ENCODE results near the gene NR2F1-AS1.

The NR2F1-AS1 gene

DNA sequence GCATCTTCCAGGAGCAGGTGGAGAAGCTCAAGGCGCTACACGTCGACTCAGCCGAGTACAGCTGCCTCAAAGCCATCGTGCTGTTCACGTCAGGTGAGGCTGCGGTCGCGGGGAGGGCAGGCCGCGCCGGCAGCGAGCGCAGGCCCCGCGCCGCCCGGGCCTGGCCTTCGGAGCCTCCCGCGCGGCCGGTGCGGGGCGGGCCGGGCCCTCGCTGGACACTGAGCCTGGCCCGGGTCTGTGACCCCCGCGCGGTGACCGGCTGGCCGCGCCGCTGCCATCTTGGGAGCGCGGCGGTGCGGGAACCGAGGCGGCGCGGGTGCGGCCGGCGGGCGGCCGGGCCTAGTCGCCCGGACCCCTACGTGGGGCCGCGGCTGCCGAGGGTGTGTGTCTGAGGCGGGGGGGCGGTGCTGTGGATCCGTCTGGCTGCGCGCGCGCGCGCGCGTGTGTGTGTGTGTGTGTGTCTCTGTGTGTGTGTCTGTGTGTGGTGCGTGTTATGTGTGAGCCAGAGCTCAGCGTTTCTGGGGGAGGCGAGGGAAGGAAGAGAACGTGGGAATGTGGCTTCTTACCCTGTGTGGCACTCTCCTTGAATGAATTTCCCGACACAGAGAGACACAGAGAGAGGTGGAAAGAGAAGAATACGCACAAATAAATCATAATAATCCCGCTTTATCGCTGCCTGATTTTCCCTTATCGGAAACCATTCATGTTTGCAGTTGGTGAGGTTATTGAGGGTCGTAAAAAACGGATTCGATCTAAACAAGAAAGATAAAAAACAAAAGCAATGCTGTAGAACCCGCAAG lies 7.5 kb upstream of the NR2F1-AS1 start:
- peak overlapping the region; percentile 90 for H3K27ac Mint-ChIP-seq
- peaks cover 8 to 13% of the 10 kb centered on the region in 2 donors for H3K36me3 Mint-ChIP-seq
- peaks cover 4% of the 10 kb centered on the region in 2 donors for H3K9me3 Mint-ChIP-seq
- peak overlapping the region; percentile 71 to 76 for H3K4me3 Mint-ChIP-seq
- peaks cover 13 to 23% of the 10 kb centered on the region in 2 donors for H3K4me1 Mint-ChIP-seq
- peaks cover 51 to 56% of the 10 kb centered on the region in 2 donors for H3K27me3 Mint-ChIP-seq
- ATAC-seq (replicated peaks) (no peak), DNase-seq (no peak)

DNA sequence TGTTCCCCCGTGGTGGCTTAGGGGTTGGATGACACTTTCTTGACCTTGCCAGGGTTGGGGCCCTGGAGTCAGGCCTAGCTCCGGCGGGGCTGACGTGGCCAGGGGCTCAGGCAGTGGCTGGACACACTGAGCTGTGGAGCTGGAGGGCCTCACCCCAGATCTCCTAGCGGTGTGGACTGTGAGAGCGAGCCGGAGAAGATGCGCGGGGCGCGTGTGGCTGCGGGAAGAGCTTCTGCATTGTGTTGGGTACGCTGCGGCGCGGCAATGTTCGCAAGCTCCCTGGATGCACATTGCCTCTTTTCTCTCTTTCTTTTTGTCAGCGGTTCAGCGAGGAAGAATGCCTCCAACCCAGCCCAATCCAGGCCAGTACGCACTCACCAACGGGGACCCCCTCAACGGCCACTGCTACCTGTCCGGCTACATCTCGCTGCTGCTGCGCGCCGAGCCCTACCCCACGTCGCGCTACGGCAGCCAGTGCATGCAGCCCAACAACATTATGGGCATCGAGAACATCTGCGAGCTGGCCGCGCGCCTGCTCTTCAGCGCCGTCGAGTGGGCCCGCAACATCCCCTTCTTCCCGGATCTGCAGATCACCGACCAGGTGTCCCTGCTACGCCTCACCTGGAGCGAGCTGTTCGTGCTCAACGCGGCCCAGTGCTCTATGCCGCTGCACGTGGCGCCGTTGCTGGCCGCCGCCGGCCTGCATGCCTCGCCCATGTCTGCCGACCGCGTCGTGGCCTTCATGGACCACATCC lies 6.8 kb upstream of the NR2F1-AS1 start:
- H3K27ac Mint-ChIP-seq: peak overlapping the region; percentile 88
- ATAC-seq (replicated peaks) (no peak), DNase-seq (no peak)
- peak overlapping the region; percentile 3 to 46 for H3K4me3 Mint-ChIP-seq
- H3K27me3 Mint-ChIP-seq: peaks cover 48 to 51% of the 10 kb centered on the region in 2 donors
- H3K36me3 Mint-ChIP-seq: peaks cover 8 to 13% of the 10 kb centered on the region in 2 donors
- H3K4me1 Mint-ChIP-seq: peaks cover 12 to 23% of the 10 kb centered on the region in 2 donors
- peaks cover 4% of the 10 kb centered on the region in 2 donors for H3K9me3 Mint-ChIP-seq

- H3K4me3 Mint-ChIP-seq: peak overlapping the region in 1 of 2 donors; percentile 46
- H3K27ac Mint-ChIP-seq: peak overlapping the region; percentile 88
- peaks cover 12 to 23% of the 10 kb centered on the region in 2 donors for H3K4me1 Mint-ChIP-seq
- ATAC-seq (replicated peaks): no peak
- DNase-seq: no peak
- peaks cover 8 to 13% of the 10 kb centered on the region in 2 donors for H3K36me3 Mint-ChIP-seq
- H3K9me3 Mint-ChIP-seq: peaks cover 4% of the 10 kb centered on the region in 2 donors
- H3K27me3 Mint-ChIP-seq: peaks cover 43 to 51% of the 10 kb centered on the region in 2 donors
Measured at GRCh38 chr5:93586736-93587596, 5.9 kb upstream of the NR2F1-AS1 start.

DNA sequence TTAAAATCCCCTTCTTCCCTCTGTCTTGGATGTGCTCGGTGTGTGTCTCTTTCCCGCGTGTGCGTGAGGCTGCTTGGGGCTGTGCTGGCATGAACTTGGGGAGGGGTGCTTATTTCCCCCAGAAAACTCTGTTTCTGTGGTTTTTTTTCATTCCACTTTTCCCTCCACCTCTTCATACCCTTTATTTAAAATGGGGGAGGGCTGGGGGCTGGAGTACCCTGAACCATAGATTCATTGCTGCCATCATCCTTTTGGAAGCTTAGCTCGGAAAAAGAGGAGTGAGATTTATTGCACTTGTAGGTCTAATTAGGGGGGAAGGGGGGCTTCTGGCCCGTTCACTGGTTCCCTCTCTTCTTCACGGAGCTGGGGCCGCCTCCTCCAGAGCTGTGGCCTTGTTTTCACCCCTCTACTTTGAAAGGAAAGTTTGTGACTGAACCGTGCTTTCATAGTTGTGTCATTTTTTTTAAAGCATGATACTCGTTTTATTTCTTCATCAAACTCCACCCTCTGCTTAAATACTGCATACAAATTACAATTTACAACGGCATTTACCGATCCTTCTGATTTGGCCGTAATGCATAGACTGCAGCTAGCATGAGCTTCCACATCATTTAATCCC lies 4.9 kb upstream of the NR2F1-AS1 start:
- peaks cover 4% of the 10 kb centered on the region in 2 donors for H3K9me3 Mint-ChIP-seq
- H3K4me1 Mint-ChIP-seq: peaks cover 13 to 26% of the 10 kb centered on the region in 2 donors
- H3K27me3 Mint-ChIP-seq: peaks cover 36 to 47% of the 10 kb centered on the region in 2 donors

GRCh38 chr5:93585041-93585766 lies 4.2 kb upstream of the NR2F1-AS1 start:
- peaks cover 43 to 51% of the 10 kb centered on the region in 2 donors for H3K27me3 Mint-ChIP-seq
- peaks cover 20 to 33% of the 10 kb centered on the region in 2 donors for H3K4me1 Mint-ChIP-seq
- peaks cover 4% of the 10 kb centered on the region in 2 donors for H3K9me3 Mint-ChIP-seq
- H3K4me3 Mint-ChIP-seq: peak overlapping the region; percentile 76 to 79
- peaks cover 8 to 13% of the 10 kb centered on the region in 2 donors for H3K36me3 Mint-ChIP-seq
- no peak for DNase-seq
- no peak for ATAC-seq (replicated peaks)
- no peak overlapping the region for H3K27ac Mint-ChIP-seq

More for the DNA sequence above, 4.9 kb upstream of the NR2F1-AS1 start:
- H3K4me3 Mint-ChIP-seq: peak overlapping the region; percentile 76 to 79
- peak overlapping the region; percentile 90 for H3K27ac Mint-ChIP-seq
- DNase-seq: no peak
- H3K36me3 Mint-ChIP-seq: peaks cover 8 to 13% of the 10 kb centered on the region in 2 donors
- ATAC-seq (replicated peaks): no peak

DNA sequence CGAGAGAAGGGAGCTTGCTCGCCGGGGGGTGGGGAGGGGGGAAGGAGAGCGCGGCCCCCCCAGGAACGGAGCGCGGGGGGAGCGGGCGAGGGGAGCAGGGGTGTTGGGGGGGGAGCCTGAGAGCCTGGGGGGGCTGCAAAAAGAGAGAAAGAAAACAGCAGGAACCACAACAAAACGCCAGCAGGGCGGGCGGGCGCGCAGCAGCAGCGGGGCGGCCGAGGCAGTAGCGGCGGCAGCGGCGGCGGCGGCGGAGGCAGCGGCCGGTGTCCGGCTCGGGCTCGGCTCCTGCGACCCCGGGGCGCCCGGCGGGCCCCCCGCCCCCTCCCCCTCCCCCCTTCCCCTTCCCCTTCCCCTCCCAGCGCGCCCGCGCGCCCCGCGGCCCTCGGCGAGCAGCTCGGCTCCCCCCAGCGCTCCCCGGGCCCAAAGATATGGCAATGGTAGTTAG lies 3.6 kb upstream of the NR2F1-AS1 start:
- ATAC-seq (replicated peaks) (no peak), DNase-seq (no peak)
- peaks cover 4% of the 10 kb centered on the region in 2 donors for H3K9me3 Mint-ChIP-seq
- H3K4me3 Mint-ChIP-seq: peak overlapping the region; percentile 65 to 75
- peaks cover 39 to 51% of the 10 kb centered on the region in 2 donors for H3K27me3 Mint-ChIP-seq
- peaks cover 23 to 39% of the 10 kb centered on the region in 2 donors for H3K4me1 Mint-ChIP-seq
- no peak overlapping the region for H3K27ac Mint-ChIP-seq
- peaks cover 8 to 13% of the 10 kb centered on the region in 2 donors for H3K36me3 Mint-ChIP-seq

GRCh38 chr5:93583768-93584595 lies 3.0 kb upstream of the NR2F1-AS1 start:
- Mint-ChIP-seq H3K4me1 (peaks cover 23 to 43% of the 10 kb centered on the region in 2 donors), H3K36me3 (peaks cover 7 to 13% of the 10 kb centered on the region in 2 donors), H3K9me3 (peaks cover 4% of the 10 kb centered on the region in 2 donors), H3K4me3 (peak overlapping the region; percentile 69 to 75), H3K27ac (peak overlapping the region; percentile 48), H3K27me3 (peaks cover 34 to 51% of the 10 kb centered on the region in 2 donors)
- DNase-seq (no peak), ATAC-seq (replicated peaks) (peak; percentile 31 to 41)

GRCh38 chr5:93583439-93583767 lies 2.4 kb upstream of the NR2F1-AS1 start:
- DNase-seq (no peak), ATAC-seq (replicated peaks) (no peak)
- peaks cover 23 to 44% of the 10 kb centered on the region in 2 donors for H3K4me1 Mint-ChIP-seq
- H3K27ac Mint-ChIP-seq: peak overlapping the region; percentile 48
- H3K9me3 Mint-ChIP-seq: no peaks in the 10 kb centered on the region
- H3K4me3 Mint-ChIP-seq: peak overlapping the region; percentile 69
- H3K36me3 Mint-ChIP-seq: peaks cover 2 to 9% of the 10 kb centered on the region in 2 donors
- peaks cover 31 to 51% of the 10 kb centered on the region in 2 donors for H3K27me3 Mint-ChIP-seq

DNA sequence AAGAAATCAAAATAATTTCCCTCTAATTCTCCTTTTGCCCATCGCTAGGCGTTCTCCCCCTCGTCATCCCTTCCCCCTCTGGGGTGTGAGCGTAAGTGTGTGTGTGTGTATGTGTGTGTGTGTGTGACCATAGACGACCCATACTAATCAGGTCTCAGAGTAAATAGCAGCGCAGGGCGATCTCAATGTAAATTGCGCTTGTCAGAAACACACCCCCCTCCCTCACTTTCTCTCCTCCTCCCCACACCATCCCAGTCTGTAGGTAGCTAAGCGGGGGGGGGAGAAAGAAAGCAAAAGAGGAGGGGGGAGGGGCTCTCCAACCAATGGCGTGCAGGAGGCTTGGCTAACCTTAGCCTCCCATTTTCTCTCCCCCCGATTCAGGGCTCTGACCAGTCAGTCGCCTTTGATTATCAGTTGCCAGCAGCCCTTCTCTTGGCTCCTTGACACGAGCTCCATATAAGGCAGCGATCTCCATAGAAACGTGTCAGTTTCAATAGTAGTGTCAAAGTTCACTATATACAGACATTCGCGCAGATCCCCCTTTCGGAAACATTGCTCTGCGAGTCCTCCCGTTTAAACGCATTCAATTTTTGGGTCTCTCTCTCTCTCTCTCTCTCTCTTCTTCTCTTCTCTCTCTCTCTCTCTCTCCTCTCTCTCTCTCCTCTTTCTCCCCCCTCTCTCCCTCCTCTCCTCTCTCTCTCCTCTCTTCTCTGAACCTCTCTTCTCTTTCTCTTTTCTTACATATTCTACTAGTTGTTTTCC lies 1.8 kb upstream of the NR2F1-AS1 start, which contains the start of gene NR2F1:
TSS of gene NR2F1 (plus strand) at position 546 of the 762 bp plus-strand sequence. CDS start 1,802 bp downstream, outside the sequence.
- peaks cover 32 to 51% of the 10 kb centered on the region in 2 donors for H3K27me3 Mint-ChIP-seq
- no peaks in the 10 kb centered on the region for H3K9me3 Mint-ChIP-seq
- peaks cover 2 to 5% of the 10 kb centered on the region in 2 donors for H3K36me3 Mint-ChIP-seq
- H3K27ac Mint-ChIP-seq: peak within 1 kb of the TSS; percentile 48
- no peak for ATAC-seq (replicated peaks)
- peaks cover 23 to 45% of the 10 kb centered on the region in 2 donors for H3K4me1 Mint-ChIP-seq
- DNase-seq: no peak
- H3K4me3 Mint-ChIP-seq: peak within 1 kb of the TSS; percentile 69 to 75

DNA sequence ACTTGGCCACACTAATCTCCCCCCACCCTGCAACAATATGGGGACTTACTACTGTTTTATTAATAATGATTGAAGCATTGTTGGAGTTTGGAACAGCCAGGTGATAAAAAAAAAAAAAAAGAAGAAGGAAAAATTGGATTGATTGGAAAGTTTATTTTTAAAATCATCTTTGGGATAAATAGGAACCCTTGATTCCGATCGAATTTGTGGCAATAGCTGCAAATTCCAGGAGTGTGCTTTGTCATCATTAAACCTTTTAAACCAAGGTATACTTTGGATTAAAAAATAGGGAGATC lies 1.1 kb upstream of the NR2F1-AS1 start:
- ATAC-seq (replicated peaks) (no peak), DNase-seq (no peak)
- Mint-ChIP-seq H3K27ac (no peak overlapping the region), H3K27me3 (peaks cover 34 to 52% of the 10 kb centered on the region in 2 donors), H3K4me1 (peaks cover 18 to 39% of the 10 kb centered on the region in 2 donors), H3K9me3 (no peaks in the 10 kb centered on the region), H3K4me3 (no peak overlapping the region), H3K36me3 (no peaks in the 10 kb centered on the region)

DNA sequence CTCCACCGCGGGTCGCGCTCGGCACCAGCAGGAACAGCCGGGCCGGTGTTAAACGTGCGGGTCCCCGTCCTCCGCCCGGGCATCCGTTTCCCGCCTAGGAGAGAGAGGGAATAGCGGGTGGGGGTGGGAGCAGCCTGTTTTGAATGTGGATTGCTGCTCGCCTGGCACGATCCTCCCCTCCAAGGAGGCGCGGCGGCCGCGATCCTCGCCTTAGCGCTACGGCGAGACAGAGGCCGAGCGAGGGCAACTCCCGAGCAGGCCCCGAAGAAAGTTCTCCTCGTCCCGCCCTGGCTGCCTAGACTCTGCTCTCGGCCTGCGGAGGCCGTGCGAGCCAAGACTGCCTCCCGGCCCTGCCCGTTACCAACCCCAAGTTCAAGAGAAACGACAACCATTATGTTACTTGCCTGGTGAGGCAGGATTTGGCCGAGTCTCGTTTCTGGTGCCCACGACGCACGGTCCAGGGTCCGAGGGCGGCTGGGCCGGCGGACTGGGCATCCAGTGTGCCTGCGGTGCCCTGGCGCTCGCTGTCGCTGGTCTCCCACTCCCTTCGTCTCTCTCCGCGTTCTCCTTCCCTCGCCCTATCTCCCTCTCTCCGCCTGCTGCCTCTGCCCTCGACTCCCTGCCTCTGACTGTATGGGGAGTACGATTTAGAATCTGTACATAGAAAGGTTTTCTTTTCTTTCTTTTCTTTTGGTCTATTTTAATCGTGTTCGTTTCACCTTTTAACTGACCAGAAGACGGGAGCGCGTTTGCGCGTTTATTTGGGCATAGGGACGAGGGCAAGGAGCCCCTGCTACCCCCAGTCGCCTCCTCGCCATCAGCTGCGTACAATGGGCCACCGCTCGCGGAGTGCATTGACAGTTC lies 724 bp downstream of the NR2F1-AS1 start:
- DNase-seq (no peak), ATAC-seq (replicated peaks) (peak in 1 of 2 donors; percentile 33)
- Mint-ChIP-seq H3K9me3 (no peaks in the 10 kb centered on the region), H3K4me3 (no peak overlapping the region), H3K27ac (peak overlapping the region; percentile 22), H3K27me3 (peaks cover 36 to 54% of the 10 kb centered on the region in 2 donors), H3K36me3 (no peaks in the 10 kb centered on the region), H3K4me1 (peaks cover 16 to 30% of the 10 kb centered on the region in 2 donors)

Data from stimulated activated naive B cell treated with anti-CD40 and anti-IgM and Interleukin-4, amounts not matched to agents 10 μg/mL and 1 μg/mL and 100 μg/mL, for 72 hours (primary cell).